SK-N-SH (cell line): ENCODE data around the gene CFI. TPM values are rescaled to one million over a fixed set of nuclear protein-coding genes. Genes with fewer than 3 reads are reported as not detected.

Source experiments
- CTCF ChIA-PET: fragments of 300-600, 350-600 bp; formaldehyde crosslinking; extraction: SDS; loops from one replicate; lab custom pipeline; 2021; lab: Yijun Ruan, JAX
- POLR2A ChIA-PET: fragments of 350-600 bp; sonication (Branson Sonifier 250); formaldehyde crosslinking; extraction: SDS; loops from one replicate; lab custom pipeline; 2020; ENCODE audit warnings: antibody characterized with exemption, inconsistent platforms; lab: Yijun Ruan, JAX
- DNase-seq: peaks from one replicate; pipeline ENCODE4 v3.0.0; 2012
- H2AFZ ChIP-seq: fragments of 200-600 bp; sonication (generic); 2 replicates; pipeline ENCODE4 v1.8.1; 2016; ENCODE audit warnings: antibody characterized with exemption, mild to moderate bottlenecking, low read depth
- H3F3A ChIP-seq: fragments of 200-600 bp; sonication (generic); replicated peaks from 2 replicates; pipeline ENCODE3; 2016; ENCODE audit warnings: antibody characterized with exemption, mild to moderate bottlenecking; ENCODE audit not compliant: insufficient read depth
- H3K27ac ChIP-seq, 2 experiments: fragments of 200-500 bp in 1 of 2; fragments of 200-600 bp in 1 of 2; sonication (Bioruptor generic) in 1 of 2; sonication (generic), shearing (Covaris generic) in 1 of 2; 2 replicates each; pipeline versions ENCODE4 v1.5.1 to v1.6.1; 2014 to 2016; ENCODE audit warnings: low read depth in 2 of 2, inconsistent platforms in 1 of 2, low read length in 1 of 2, mild to moderate bottlenecking in 1 of 2, mixed read lengths in 1 of 2
- H3K27me3 ChIP-seq: fragments of 200-600 bp; sonication (generic), shearing (Covaris generic); 2 replicates; pipeline ENCODE4 v1.6.1; 2016; ENCODE audit warnings: mixed run types; ENCODE audit not compliant: insufficient read depth
- H3K36me3 ChIP-seq, 2 experiments: fragments of 200-500 bp in 1 of 2; fragments of 200-600 bp in 1 of 2; sonication (Bioruptor generic) in 1 of 2; sonication (generic) in 1 of 2; replicated peaks in 1 of 2; 2 replicates each; pipeline versions ENCODE3 to v1.5.1; 2014 to 2016; ENCODE audit warnings: low read length in 1 of 2, mild to moderate bottlenecking in 1 of 2; ENCODE audit not compliant: insufficient read depth in 2 of 2, control insufficient read depth in 1 of 2
- H3K4me1 ChIP-seq, 2 experiments: fragments of 200-500 bp in 1 of 2; fragments of 200-600 bp in 1 of 2; sonication (Bioruptor generic) in 1 of 2; sonication (generic), shearing (Covaris generic) in 1 of 2; 2 replicates each; pipeline versions ENCODE4 v1.5.1 to v1.6.1; 2014 to 2016; ENCODE audit warnings: low read depth in 1 of 2, low read length in 1 of 2, mixed run types in 1 of 2; ENCODE audit not compliant: insufficient read depth in 2 of 2, control insufficient read depth in 1 of 2
- H3K4me2 ChIP-seq: fragments of 200-600 bp; sonication (generic), shearing (Covaris generic); 2 replicates; pipeline ENCODE4 v1.6.1; 2017; ENCODE audit warnings: mixed run types
- H3K4me3 ChIP-seq, 2 experiments: fragments of 200-500 bp in 1 of 2; fragments of 200-600 bp in 1 of 2; sonication (Bioruptor generic) in 1 of 2; sonication (generic), shearing (Covaris generic) in 1 of 2; 2 replicates each; pipeline versions ENCODE4 v1.5.1 to v1.8.1; 2014 to 2016; ENCODE audit warnings: low read depth in 2 of 2, inconsistent platforms in 1 of 2, low read length in 1 of 2, mild to moderate bottlenecking in 1 of 2, mixed read lengths in 1 of 2, moderate library complexity in 1 of 2
- H3K79me2 ChIP-seq: fragments of 200-600 bp; sonication (generic); 2 replicates; pipeline ENCODE4 v1.8.1; 2017; ENCODE audit warnings: mild to moderate bottlenecking; ENCODE audit not compliant: insufficient read depth
- H3K9ac ChIP-seq: fragments of 200-600 bp; sonication (generic); 2 replicates; pipeline ENCODE4 v1.6.1; 2017; ENCODE audit warnings: mixed run types
- H3K9me2 ChIP-seq: fragments of 200-600 bp; sonication (generic); 2 replicates; pipeline ENCODE4 v1.6.1; 2017; ENCODE audit warnings: mixed run types
- H3K9me3 ChIP-seq: fragments of 200-600 bp; sonication (generic); 2 replicates; pipeline ENCODE4 v1.6.1; 2017; ENCODE audit warnings: mixed run types, mild to moderate bottlenecking, moderate library complexity
- H4K20me1 ChIP-seq: fragments of 200-600 bp; sonication (generic); 2 replicates; pipeline ENCODE4 v1.6.1; 2017; ENCODE audit warnings: mild to moderate bottlenecking, mixed run types; ENCODE audit not compliant: insufficient read depth
- ELF1 ChIP-seq: IDR thresholded peaks from 2 replicates; pipeline ENCODE4 v1.4.0; 2012
- GABPA ChIP-seq: IDR thresholded peaks from 2 replicates; pipeline ENCODE4 v1.4.0; 2012; ENCODE audit warnings: low read depth, mild to moderate bottlenecking
- MEF2A ChIP-seq: IDR thresholded peaks from 2 replicates; pipeline ENCODE4 v1.4.0; 2012; ENCODE audit warnings: low read depth, borderline replicate concordance
- NFIC ChIP-seq: IDR thresholded peaks from 2 replicates; pipeline ENCODE4 v1.4.0; 2012; ENCODE audit warnings: borderline replicate concordance
- NRF1 ChIP-seq: IDR thresholded peaks from 2 replicates; pipeline ENCODE4 v1.6.1; 2012; ENCODE audit warnings: low read depth, mild to moderate bottlenecking, low read length
- RAD21 ChIP-seq: IDR thresholded peaks from 2 replicates; pipeline ENCODE4 v1.6.1; 2012; ENCODE audit warnings: mild to moderate bottlenecking, low read length
- RCOR1 ChIP-seq: fragments of 150-350 bp; IDR thresholded peaks from 2 replicates; pipeline ENCODE4 v1.6.1; 2017; ENCODE audit warnings: antibody characterized with exemption, low read length
- REST ChIP-seq: IDR thresholded peaks from 2 replicates; pipeline ENCODE4 v1.6.1; 2012; ENCODE audit warnings: mild to moderate bottlenecking, low read depth, low read length, moderate library complexity
- RXRA ChIP-seq: IDR thresholded peaks from 2 replicates; pipeline ENCODE4 v1.4.0; 2012; ENCODE audit warnings: low read depth, mild to moderate bottlenecking, borderline replicate concordance
- TAF1 ChIP-seq: IDR thresholded peaks from 2 replicates; pipeline ENCODE4 v1.6.1; 2012; ENCODE audit warnings: low read depth, mild to moderate bottlenecking, low read length, moderate library complexity, borderline replicate concordance
- USF1 ChIP-seq: IDR thresholded peaks from 2 replicates; pipeline ENCODE4 v1.4.0; 2012; ENCODE audit warnings: low read depth, borderline replicate concordance
- YY1 ChIP-seq: IDR thresholded peaks from 2 replicates; pipeline ENCODE4 v1.4.0; 2012; ENCODE audit warnings: low read depth, mild to moderate bottlenecking
- ZBTB33 ChIP-seq: IDR thresholded peaks from 2 replicates; pipeline ENCODE4 v1.4.0; 2012; ENCODE audit warnings: low read depth, borderline replicate concordance
- WGBS: methylation state at CpG from one replicate; pipeline ENCODE4 v1.1.6; 2017; ENCODE audit warnings: low lambda C conversion rate; 5-methylcytosine and 5-hydroxymethylcytosine counted together
- polyA plus RNA-seq, 3 experiments: library from polyadenylated mRNA; depleted of rRNA; stranded (reverse); fragments of >200 nt; gene quantifications; 2 replicates each; pipeline ENCODE4 v1.2.3, GENCODE V29; 2012

Gene CFI
- polyA plus RNA-seq, 1 of the 3 experiments (the other 2 are of a cell fraction) = 19.6 TPM

GRCh38 chr4:109728385-109728784, 73.4 kb downstream of the CFI start:
- H3K36me3 ChIP-seq = peaks cover 2 to 6% of the 10 kb centered on the region in 2 experiments
- H4K20me1 ChIP-seq = no peaks in the 10 kb centered on the region
- H3K9me3 ChIP-seq = no peaks in the 10 kb centered on the region
- ChIA-PET CTCF (interaction anchor here (1.0 kb wide), 1 partner anchor 92 kb away, joined by 4 read pairs; no protein-coding TSS in a partner anchor), POLR2A (no interaction called here)
- no peaks in the 10 kb centered on the region for H3K9me2 ChIP-seq
- no peak for DNase-seq
- peak overlapping the region; percentile 92 for H3K4me2 ChIP-seq
- H3K79me2 ChIP-seq = peaks cover 17% of the 10 kb centered on the region
- no peaks in the 10 kb centered on the region for H3F3A ChIP-seq
- no peak overlapping the region for H2AFZ ChIP-seq
- H3K4me1 ChIP-seq = peaks cover 0 to 4% of the 10 kb centered on the region in 2 experiments; a peak in 2 of 4 replicates
- no peak for TF ChIP-seq ZBTB33
- TF ChIP-seq MEF2A = no peak
- no peak for TF ChIP-seq YY1
- TF ChIP-seq TAF1 = no peak
- no peak for TF ChIP-seq RAD21
- no peak for TF ChIP-seq RCOR1
- TF ChIP-seq USF1 = no peak
- TF ChIP-seq GABPA = no peak
- TF ChIP-seq RXRA = no peak
- no peak for TF ChIP-seq ELF1
- no peak for TF ChIP-seq NRF1
- TF ChIP-seq NFIC = no peak
- TF ChIP-seq REST = no peak
- no peaks in the 10 kb centered on the region for H3K27me3 ChIP-seq
- 83% methylated on average over 6 of the region's 6 CpGs for WGBS
- no peak overlapping the region for H3K9ac ChIP-seq
- peak overlapping the region; percentile 88 to 92; a peak in 2 of 4 replicates for H3K4me3 ChIP-seq
- H3K27ac ChIP-seq = no peak overlapping the region
